Loucy (cell line): ENCODE results near the gene ADCY10.

Experiments
- EZH2phosphoT487 ChIP-seq: fragments of 200-600 bp; IDR thresholded peaks from 2 replicates; pipeline ENCODE4 v1.6.1; 2018; ENCODE audit warnings: antibody characterized with exemption, mild to moderate bottlenecking, moderate library complexity, borderline replicate concordance
- TF ChIP-seq, protein P1 (sequence below): fragments of 200-600 bp; sonication (generic); conservative IDR thresholded peaks from 2 replicates; pipeline ENCODE4 v1.5.1; 2014; ENCODE audit warnings: mild to moderate bottlenecking, antibody characterized with exemption, low read length

DNA sequence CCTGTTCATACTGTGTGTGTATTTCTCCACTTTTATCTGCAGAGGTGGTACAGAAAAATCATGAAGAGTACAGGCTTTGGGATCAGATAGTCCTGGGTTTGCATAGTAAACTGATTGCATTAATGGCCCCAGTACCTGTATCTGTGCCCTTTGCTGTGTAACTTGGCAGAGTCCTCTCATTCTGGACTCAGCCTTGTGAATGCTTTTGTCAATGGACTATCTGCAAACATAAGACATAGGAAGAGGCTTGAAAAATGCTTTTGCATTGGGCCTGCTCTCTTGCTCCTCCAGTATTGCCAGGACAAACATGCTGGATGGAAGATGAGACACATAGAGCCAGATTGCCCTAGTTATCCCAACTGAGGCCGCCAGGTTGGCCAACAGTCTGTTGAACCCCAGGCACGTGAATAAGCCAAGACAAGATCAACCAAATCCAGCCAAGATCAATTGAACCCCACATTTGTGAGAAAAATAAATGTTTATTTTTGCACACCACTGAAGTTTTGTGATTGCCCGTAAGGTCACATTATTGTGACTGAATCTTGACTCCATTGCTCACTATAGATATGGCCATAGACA is 37.2 kb downstream of the ADCY10 start:
- TF ChIP-seq, protein P1, sequence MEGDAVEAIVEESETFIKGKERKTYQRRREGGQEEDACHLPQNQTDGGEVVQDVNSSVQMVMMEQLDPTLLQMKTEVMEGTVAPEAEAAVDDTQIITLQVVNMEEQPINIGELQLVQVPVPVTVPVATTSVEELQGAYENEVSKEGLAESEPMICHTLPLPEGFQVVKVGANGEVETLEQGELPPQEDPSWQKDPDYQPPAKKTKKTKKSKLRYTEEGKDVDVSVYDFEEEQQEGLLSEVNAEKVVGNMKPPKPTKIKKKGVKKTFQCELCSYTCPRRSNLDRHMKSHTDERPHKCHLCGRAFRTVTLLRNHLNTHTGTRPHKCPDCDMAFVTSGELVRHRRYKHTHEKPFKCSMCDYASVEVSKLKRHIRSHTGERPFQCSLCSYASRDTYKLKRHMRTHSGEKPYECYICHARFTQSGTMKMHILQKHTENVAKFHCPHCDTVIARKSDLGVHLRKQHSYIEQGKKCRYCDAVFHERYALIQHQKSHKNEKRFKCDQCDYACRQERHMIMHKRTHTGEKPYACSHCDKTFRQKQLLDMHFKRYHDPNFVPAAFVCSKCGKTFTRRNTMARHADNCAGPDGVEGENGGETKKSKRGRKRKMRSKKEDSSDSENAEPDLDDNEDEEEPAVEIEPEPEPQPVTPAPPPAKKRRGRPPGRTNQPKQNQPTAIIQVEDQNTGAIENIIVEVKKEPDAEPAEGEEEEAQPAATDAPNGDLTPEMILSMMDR: no peak
- TF ChIP-seq EZH2phosphoT487: no peak
